Esophagus squamous epithelium (tissue), 5 donors: Measurements from ENCODE around the gene CPLX1. TPM values are rescaled to one million over a fixed set of nuclear protein-coding genes. Genes with fewer than 3 reads are reported as not detected.
"Not testable (repeated sequence)": the region's sequence is repeated elsewhere in the genome, so short reads cannot be mapped to it uniquely, and the experiment has no call there.

Experiments
- DNase-seq: peaks from one replicate; lab custom pipeline; 2025; lab: John Stamatoyannopoulos, UW
- H3K27ac ChIP-seq, 4 donors: fragments of 200-600 bp; sonication (generic); one replicate each; pipeline ENCODE4 v1.5.1; 2016 to 2019; ENCODE audit warnings: mild to moderate bottlenecking in 1 of 4
- H3K27me3 ChIP-seq, 4 donors: fragments of 200-600 bp; sonication (generic); 1 replicate in 3 of 4; 2 replicates in 1 of 4; pipeline versions ENCODE4 v1.5.1 to v1.6.0; 2017 to 2021; ENCODE audit warnings: antibody characterized with exemption in 1 of 4
- H3K36me3 ChIP-seq, 3 donors: fragments of 200-600 bp; sonication (generic); one replicate each; pipeline ENCODE4 v1.5.1; 2016 to 2019
- H3K4me1 ChIP-seq, 3 donors: fragments of 200-600 bp; sonication (generic); one replicate each; pipeline ENCODE4 v1.5.1; 2017 to 2019
- H3K4me3 ChIP-seq, 4 donors: fragments of 200-600 bp; sonication (generic); 1 replicate in 3 of 4; 2 replicates in 1 of 4; pipeline ENCODE4 v1.5.1; 2016 to 2019; ENCODE audit warnings: mild to moderate bottlenecking in 2 of 4, moderate library complexity in 1 of 4
- H3K9me3 ChIP-seq, 3 donors: fragments of 200-600 bp; sonication (generic); one replicate each; pipeline ENCODE4 v1.5.1; 2016 to 2019
- CTCF ChIP-seq, 6 experiments: fragments of 450-650 bp in 4 of 6; fragments of 200-600 bp in 2 of 6; sonication (generic) in 2 of 6; IDR thresholded peaks; one replicate each; pipeline ENCODE4 v1.5.1; 2016 to 2019; ENCODE audit warnings: antibody characterized with exemption in 6 of 6, mild to moderate bottlenecking in 4 of 6, moderate library complexity in 4 of 6
- POLR2A ChIP-seq, 4 donors: fragments of 450-650 bp; IDR thresholded peaks; one replicate each; pipeline ENCODE4 v1.6.1; 2017; ENCODE audit warnings: antibody characterized with exemption in 4 of 4, mild to moderate bottlenecking in 4 of 4, moderate library complexity in 3 of 4
- WGBS, 2 donors: methylation state at CpG; one replicate each; pipeline ENCODE4 v1.1.5; 2018; 5-methylcytosine and 5-hydroxymethylcytosine counted together
- intact Hi-C: fragments of 100-400 bp; cut with DNase I; formaldehyde crosslinking; loops from one replicate; pipeline ENCODE4 v1.15.0; 2022
- total RNA-seq, 4 donors: library from RNA; depleted of rRNA; stranded (reverse); fragments of >200 nt; gene quantifications; one replicate each; pipeline ENCODE4 v1.1.0, GENCODE V29; 2016
- donor health status: DM: yes; HTN: yes; CAD: no.

Gene CPLX1
- total RNA-seq, 4 donors from 2014 or later, result 0.44 to 0.57 TPM; not detected in 2

- peak overlapping the region; percentile 77 to 100 (median 99) for H3K4me3 ChIP-seq
- H3K4me1 ChIP-seq, result peaks cover 36 to 80% (median 40%) of the 10 kb centered on the region in 3 donors
- peaks cover 0 to 38% (median 0%) of the 10 kb centered on the region in 3 donors for H3K36me3 ChIP-seq
- WGBS, 2 donors, result 4 to 5% methylated on average over 13 to 20 of the region's 38 CpGs
- H3K9me3 ChIP-seq, result no peaks in the 10 kb centered on the region
- no peak for DNase-seq
- peak overlapping the region; percentile 90 to 98 (median 95) for H3K27ac ChIP-seq
- intact Hi-C loops, result no loop called here
- no peak for TF ChIP-seq CTCF (IDR thresholded peaks at IDR 0.05)
- TF ChIP-seq POLR2A (IDR thresholded peaks at IDR 0.05), result no peak
- peaks cover 0 to 15% (median 5%) of the 10 kb centered on the region in 4 donors for H3K27me3 ChIP-seq
These were observed 45.0 kb downstream of the CPLX1 start for GRCh38 chr4:780716-781492.

- 64 to 68% methylated on average over 8 to 10 of the region's 10 CpGs for WGBS, 2 donors
- peaks cover 29 to 80% (median 33%) of the 10 kb centered on the region in 3 donors for H3K4me1 ChIP-seq
- H3K27ac ChIP-seq, result peak overlapping the region; percentile 90 to 98 (median 95)
- H3K9me3 ChIP-seq, H3K27me3 ChIP-seq, DNase-seq, intact Hi-C loops: not testable (repeated sequence)
- peak overlapping the region; percentile 77 to 100 (median 99) for H3K4me3 ChIP-seq
- peaks cover 0 to 45% (median 0%) of the 10 kb centered on the region in 3 donors for H3K36me3 ChIP-seq
These were observed 45.7 kb downstream of the CPLX1 start for GRCh38 chr4:780255-780654.

GRCh38 chr4:779555-779954 lies 46.4 kb downstream of the CPLX1 start:
- intact Hi-C loops, result no loop called here

GRCh38 chr4:777520-778262 lies 48.2 kb downstream of the CPLX1 start:
- no peak for DNase-seq
- Histone ChIP-seq H3K4me1 (peaks cover 20 to 89% (median 36%) of the 10 kb centered on the region in 3 donors), H3K36me3 (peaks cover 0 to 70% (median 0%) of the 10 kb centered on the region in 3 donors), H3K27ac (no peak overlapping the region), H3K27me3 (no peaks in the 10 kb centered on the region), H3K4me3 (no peak overlapping the region), H3K9me3 (no peaks in the 10 kb centered on the region)
- intact Hi-C loops, result no loop called here
- TF ChIP-seq CTCF (IDR thresholded peaks at IDR 0.05) (no peak), POLR2A (IDR thresholded peaks at IDR 0.05) (no peak)
- 82 to 84% methylated on average over 6 of the region's 6 CpGs for WGBS, 2 donors

More at GRCh38 chr4:779555-779954, 46.4 kb downstream of the CPLX1 start:
- H3K27ac ChIP-seq, result no peak overlapping the region
- H3K4me3 ChIP-seq, result no peak overlapping the region
- peaks cover 0 to 52% (median 0%) of the 10 kb centered on the region in 3 donors for H3K36me3 ChIP-seq
- no peak for TF ChIP-seq POLR2A (IDR thresholded peaks at IDR 0.05)
- TF ChIP-seq CTCF (IDR thresholded peaks at IDR 0.05), result no peak
- peaks cover 0 to 2% (median 0%) of the 10 kb centered on the region in 4 donors for H3K27me3 ChIP-seq
- H3K4me1 ChIP-seq, result peaks cover 26 to 80% (median 33%) of the 10 kb centered on the region in 3 donors
- H3K9me3 ChIP-seq, result no peaks in the 10 kb centered on the region
- WGBS, 2 donors, result 88 to 95% methylated on average over 2 of the region's 2 CpGs
- DNase-seq, result no peak

- Histone ChIP-seq H3K4me3 (no peak overlapping the region), H3K36me3 (peaks cover 0 to 77% (median 0%) of the 10 kb centered on the region in 3 donors), H3K9me3 (no peaks in the 10 kb centered on the region), H3K27ac (no peak overlapping the region), H3K4me1 (peaks cover 15 to 90% (median 33%) of the 10 kb centered on the region in 3 donors), H3K27me3 (no peaks in the 10 kb centered on the region)
- intact Hi-C loops, result no loop called here
- 88 to 95% methylated on average over 9 of the region's 9 CpGs for WGBS, 2 donors
- no peak for DNase-seq
- no peak for TF ChIP-seq CTCF (IDR thresholded peaks at IDR 0.05)
- no peak for TF ChIP-seq POLR2A (IDR thresholded peaks at IDR 0.05)
These were observed 49.0 kb downstream of the CPLX1 start for GRCh38 chr4:776743-777441.

- DNase-seq, H3K9me3 ChIP-seq, H3K27ac ChIP-seq, intact Hi-C loops, H3K27me3 ChIP-seq, H3K4me3 ChIP-seq: not testable (repeated sequence)
- 94 to 96% methylated on average over 2 of the region's 2 CpGs for WGBS, 2 donors
- H3K4me1 ChIP-seq, result peaks cover 10 to 89% (median 35%) of the 10 kb centered on the region in 3 donors
- H3K36me3 ChIP-seq, result peaks cover 0 to 91% (median 2%) of the 10 kb centered on the region in 3 donors
These were observed 50.4 kb downstream of the CPLX1 start for GRCh38 chr4:775485-775884.

GRCh38 chr4:774419-775092 lies 51.4 kb downstream of the CPLX1 start:
- DNase-seq, H3K27me3 ChIP-seq, intact Hi-C loops, H3K4me3 ChIP-seq, H3K27ac ChIP-seq, H3K9me3 ChIP-seq: not testable (repeated sequence)
- Histone ChIP-seq H3K4me1 (peaks cover under 1 to 80% (median 25%) of the 10 kb centered on the region in 3 donors), H3K36me3 (peaks cover 4 to 98% (median 4%) of the 10 kb centered on the region in 3 donors)
- WGBS, 2 donors, result 92 to 93% methylated on average over 19 to 26 of the region's 30 CpGs
